Measurements from ENCODE around the gene FAM228B.
"Not testable (repeated sequence)": the region's sequence is repeated elsewhere in the genome, so short reads cannot be mapped to it uniquely, and the experiment has no call there.

Gene FAM228B

GRCh38 chr2:24104906-24105305, 18.4 kb upstream of the FAM228B start:
- no peak for TF ChIP-seq CTCF (IDR thresholded peaks at IDR 0.05; ENCODE audit: borderline replicate concordance, insufficient read depth, low read depth, low read length)
- H3K4me3 ChIP-seq (ENCODE audit: low read depth, low read length): no peak overlapping the region

- H3K4me3 ChIP-seq (ENCODE audit: low read depth, low read length): no peak overlapping the region
- no peak for TF ChIP-seq CTCF (IDR thresholded peaks at IDR 0.05; ENCODE audit: borderline replicate concordance, insufficient read depth, low read depth, low read length)
Measured at GRCh38 chr2:24105816-24106215, 17.5 kb upstream of the FAM228B start.

GRCh38 chr2:24106786-24107185, 16.5 kb upstream of the FAM228B start:
- TF ChIP-seq CTCF (IDR thresholded peaks at IDR 0.05; ENCODE audit: borderline replicate concordance, insufficient read depth, low read depth, low read length): no peak
- H3K4me3 ChIP-seq (ENCODE audit: low read depth, low read length): no peak overlapping the region

- no peak for TF ChIP-seq CTCF (IDR thresholded peaks at IDR 0.05; ENCODE audit: borderline replicate concordance, insufficient read depth, low read depth, low read length)
- no peak overlapping the region for H3K4me3 ChIP-seq (ENCODE audit: low read depth, low read length)
Measured at GRCh38 chr2:24107336-24107735, 15.9 kb upstream of the FAM228B start.

GRCh38 chr2:24109431-24109830, 13.8 kb upstream of the FAM228B start:
- H3K4me3 ChIP-seq (ENCODE audit: low read depth, low read length): not testable (repeated sequence)

GRCh38 chr2:24110660-24111303, 12.5 kb upstream of the FAM228B start:
- TF ChIP-seq CTCF (IDR thresholded peaks at IDR 0.05; ENCODE audit: borderline replicate concordance, insufficient read depth, low read depth, low read length): no peak
- H3K4me3 ChIP-seq (ENCODE audit: low read depth, low read length): no peak overlapping the region

- H3K4me3 ChIP-seq (ENCODE audit: low read depth, low read length): no peak overlapping the region
- TF ChIP-seq CTCF (IDR thresholded peaks at IDR 0.05; ENCODE audit: borderline replicate concordance, insufficient read depth, low read depth, low read length): no peak
Measured at GRCh38 chr2:24111407-24111901, 11.8 kb upstream of the FAM228B start.
